Panc1 (cell line): Measurements from ENCODE around the gene PLBD1. TPM values are rescaled to one million over a fixed set of nuclear protein-coding genes. Genes with fewer than 3 reads are reported as not detected.

Experiments used
- ATAC-seq: fragments of 200-7000 bp; cut with Tn5 transposase; 2 replicates; pipeline ENCODE4 v1.9.1; 2020; ENCODE audit warnings: mild to moderate bottlenecking, moderate library complexity
- BruUV-seq: library from RNA; stranded (reverse); fragments of 400-500 nt; replicated peaks from 2 replicates; lab custom pipeline; 2021; lab: Mats Ljungman, UMichigan
- CTCF ChIA-PET: fragments of 300-600 bp; sonication (Branson Sonifier 250); formaldehyde crosslinking; loops from one replicate; lab custom pipeline; 2022; ENCODE audit warnings: antibody characterized with exemption; lab: Charles Lee
- POLR2A ChIA-PET: fragments of 300-600 bp; sonication (Branson Sonifier 250); formaldehyde crosslinking; loops from one replicate; lab custom pipeline; 2022; ENCODE audit warnings: antibody characterized with exemption; lab: Charles Lee
- DNase-seq: peaks from one replicate; pipeline ENCODE4 v3.0.0-alpha.2; 2010; ENCODE audit warnings: low read depth, low spot score
- H3K27ac ChIP-seq: 2 replicates; pipeline ENCODE4 v1.5.1; 2011; ENCODE audit warnings: mild to moderate bottlenecking, low read length, inconsistent platforms
- H3K27me3 ChIP-seq: fragments of 200-500 bp; sonication (Bioruptor generic); 2 replicates; pipeline ENCODE4 v1.6.0; 2014; ENCODE audit warnings: low read length, inconsistent platforms; ENCODE audit not compliant: control insufficient read depth, insufficient read depth
- H3K36me3 ChIP-seq: fragments of 200-500 bp; sonication (Bioruptor generic); 2 replicates; pipeline ENCODE4 v1.5.1; 2014; ENCODE audit warnings: inconsistent platforms, mild to moderate bottlenecking, low read length, moderate library complexity; ENCODE audit not compliant: control insufficient read depth, insufficient read depth
- H3K4me1 ChIP-seq: 2 replicates; pipeline ENCODE4 v1.5.1; 2011; ENCODE audit warnings: inconsistent platforms, mild to moderate bottlenecking, low read length, moderate library complexity; ENCODE audit not compliant: control insufficient read depth, insufficient read depth
- H3K4me3 ChIP-seq, 2 experiments: 2 replicates each; pipeline ENCODE4 v1.5.1; 2011 to 2012; ENCODE audit warnings: low read depth in 2 of 2, low read length in 2 of 2, mild to moderate bottlenecking in 2 of 2, inconsistent platforms in 1 of 2, moderate library complexity in 1 of 2
- H3K9me3 ChIP-seq: fragments of 200-500 bp; sonication (Bioruptor generic); 2 replicates; pipeline ENCODE4 v1.5.1; 2014; ENCODE audit warnings: low read depth, mild to moderate bottlenecking, inconsistent platforms, low read length, moderate library complexity; ENCODE audit not compliant: control insufficient read depth, insufficient read depth
- POLR2AphosphoS5 ChIP-seq: IDR thresholded peaks from 2 replicates; pipeline ENCODE4 v1.6.1; 2012; ENCODE audit warnings: mild to moderate bottlenecking, low read depth, low read length, moderate library complexity
- SIN3A ChIP-seq: IDR thresholded peaks from 2 replicates; pipeline ENCODE4 v1.6.1; 2012; ENCODE audit warnings: low read depth, mild to moderate bottlenecking, low read length, moderate library complexity, borderline replicate concordance; ENCODE audit not compliant: insufficient read depth
- TCF7L2 ChIP-seq: IDR thresholded peaks from 2 replicates; pipeline ENCODE4 v1.6.1; 2011; ENCODE audit warnings: mild to moderate bottlenecking, low read depth, low read length, inconsistent platforms
- in situ Hi-C: cut with HindIII; loops from 2 replicates; pipeline ENCODE4 v1.10.0; 2016; ENCODE audit warnings: low sequenced_read_pairs, low pct_unique_long_range_greater_than_20kb
- intact Hi-C: fragments of 100-400 bp; cut with micrococcal nuclease; formaldehyde crosslinking; loops from one replicate; pipeline ENCODE4 v1.10.0; 2022; ENCODE audit not compliant: unreplicated experiment
- total RNA-seq: library from RNA; stranded (reverse); gene quantifications from one replicate; pipeline ENCODE4 v1.2.1, GENCODE V29; 2021; ENCODE audit not compliant: unreplicated experiment
- TF ChIP-seq, protein P1 (sequence below), 2 experiments: IDR thresholded peaks; 2 replicates each; pipeline ENCODE4 v1.6.1; 2011 to 2012; ENCODE audit warnings: low read depth in 2 of 2, control low read depth in 1 of 2, low read length in 1 of 2, mild to moderate bottlenecking in 1 of 2, moderate library complexity in 1 of 2; ENCODE audit not compliant: insufficient read depth in 1 of 2
- TF ChIP-seq, protein P2 (sequence below): fragments of 450-650 bp; IDR thresholded peaks from 2 replicates; pipeline ENCODE4 v1.5.1; 2017; ENCODE audit warnings: mild to moderate bottlenecking

The PLBD1 gene
- total RNA-seq, 1 experiment from 2014 or later: 37.8 TPM

DNA sequence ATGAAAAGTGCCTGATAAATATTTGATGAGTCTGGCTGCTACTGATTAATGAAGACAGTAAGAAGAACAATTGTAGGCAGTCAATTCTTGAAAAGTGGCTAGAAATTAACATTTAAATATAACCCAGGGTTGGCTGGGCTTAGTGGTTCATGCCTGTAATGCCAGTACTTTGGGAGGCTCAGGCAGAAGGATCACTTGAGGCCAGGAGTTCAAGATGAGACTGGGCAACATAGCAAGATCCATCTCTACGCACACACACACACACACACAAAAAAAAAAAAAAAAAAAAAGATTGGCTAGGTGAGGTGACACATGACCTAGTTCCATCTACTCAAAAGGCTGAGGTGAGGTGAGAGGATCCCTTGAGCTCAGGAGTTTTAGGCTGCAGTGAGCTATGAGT, 7.9 kb upstream of the PLBD1 start:
- no TSS peak for BruUV-seq
- Histone ChIP-seq H3K27ac (no peak overlapping the region), H3K4me3 (no peak overlapping the region), H3K36me3 (no peaks in the 10 kb centered on the region), H3K27me3 (no peaks in the 10 kb centered on the region), H3K9me3 (no peaks in the 10 kb centered on the region), H3K4me1 (no peaks in the 10 kb centered on the region)
- TF ChIP-seq SIN3A (no peak), POLR2AphosphoS5 (no peak), TCF7L2 (no peak)
- TF ChIP-seq, protein P1, sequence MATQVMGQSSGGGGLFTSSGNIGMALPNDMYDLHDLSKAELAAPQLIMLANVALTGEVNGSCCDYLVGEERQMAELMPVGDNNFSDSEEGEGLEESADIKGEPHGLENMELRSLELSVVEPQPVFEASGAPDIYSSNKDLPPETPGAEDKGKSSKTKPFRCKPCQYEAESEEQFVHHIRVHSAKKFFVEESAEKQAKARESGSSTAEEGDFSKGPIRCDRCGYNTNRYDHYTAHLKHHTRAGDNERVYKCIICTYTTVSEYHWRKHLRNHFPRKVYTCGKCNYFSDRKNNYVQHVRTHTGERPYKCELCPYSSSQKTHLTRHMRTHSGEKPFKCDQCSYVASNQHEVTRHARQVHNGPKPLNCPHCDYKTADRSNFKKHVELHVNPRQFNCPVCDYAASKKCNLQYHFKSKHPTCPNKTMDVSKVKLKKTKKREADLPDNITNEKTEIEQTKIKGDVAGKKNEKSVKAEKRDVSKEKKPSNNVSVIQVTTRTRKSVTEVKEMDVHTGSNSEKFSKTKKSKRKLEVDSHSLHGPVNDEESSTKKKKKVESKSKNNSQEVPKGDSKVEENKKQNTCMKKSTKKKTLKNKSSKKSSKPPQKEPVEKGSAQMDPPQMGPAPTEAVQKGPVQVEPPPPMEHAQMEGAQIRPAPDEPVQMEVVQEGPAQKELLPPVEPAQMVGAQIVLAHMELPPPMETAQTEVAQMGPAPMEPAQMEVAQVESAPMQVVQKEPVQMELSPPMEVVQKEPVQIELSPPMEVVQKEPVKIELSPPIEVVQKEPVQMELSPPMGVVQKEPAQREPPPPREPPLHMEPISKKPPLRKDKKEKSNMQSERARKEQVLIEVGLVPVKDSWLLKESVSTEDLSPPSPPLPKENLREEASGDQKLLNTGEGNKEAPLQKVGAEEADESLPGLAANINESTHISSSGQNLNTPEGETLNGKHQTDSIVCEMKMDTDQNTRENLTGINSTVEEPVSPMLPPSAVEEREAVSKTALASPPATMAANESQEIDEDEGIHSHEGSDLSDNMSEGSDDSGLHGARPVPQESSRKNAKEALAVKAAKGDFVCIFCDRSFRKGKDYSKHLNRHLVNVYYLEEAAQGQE (IDR thresholded peaks at IDR 0.05; ENCODE audit: insufficient read depth in 1 of 2, low read depth in 2 of 2, low read length in 1 of 2): no peak
- TF ChIP-seq, protein P2, sequence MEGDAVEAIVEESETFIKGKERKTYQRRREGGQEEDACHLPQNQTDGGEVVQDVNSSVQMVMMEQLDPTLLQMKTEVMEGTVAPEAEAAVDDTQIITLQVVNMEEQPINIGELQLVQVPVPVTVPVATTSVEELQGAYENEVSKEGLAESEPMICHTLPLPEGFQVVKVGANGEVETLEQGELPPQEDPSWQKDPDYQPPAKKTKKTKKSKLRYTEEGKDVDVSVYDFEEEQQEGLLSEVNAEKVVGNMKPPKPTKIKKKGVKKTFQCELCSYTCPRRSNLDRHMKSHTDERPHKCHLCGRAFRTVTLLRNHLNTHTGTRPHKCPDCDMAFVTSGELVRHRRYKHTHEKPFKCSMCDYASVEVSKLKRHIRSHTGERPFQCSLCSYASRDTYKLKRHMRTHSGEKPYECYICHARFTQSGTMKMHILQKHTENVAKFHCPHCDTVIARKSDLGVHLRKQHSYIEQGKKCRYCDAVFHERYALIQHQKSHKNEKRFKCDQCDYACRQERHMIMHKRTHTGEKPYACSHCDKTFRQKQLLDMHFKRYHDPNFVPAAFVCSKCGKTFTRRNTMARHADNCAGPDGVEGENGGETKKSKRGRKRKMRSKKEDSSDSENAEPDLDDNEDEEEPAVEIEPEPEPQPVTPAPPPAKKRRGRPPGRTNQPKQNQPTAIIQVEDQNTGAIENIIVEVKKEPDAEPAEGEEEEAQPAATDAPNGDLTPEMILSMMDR: no peak
- DNase-seq: no peak
- ATAC-seq: no peak
- POLR2A ChIA-PET: no interaction called here
- in situ Hi-C loops (no loop called here), intact Hi-C loops (no loop called here)
- CTCF ChIA-PET: no interaction called here

DNA sequence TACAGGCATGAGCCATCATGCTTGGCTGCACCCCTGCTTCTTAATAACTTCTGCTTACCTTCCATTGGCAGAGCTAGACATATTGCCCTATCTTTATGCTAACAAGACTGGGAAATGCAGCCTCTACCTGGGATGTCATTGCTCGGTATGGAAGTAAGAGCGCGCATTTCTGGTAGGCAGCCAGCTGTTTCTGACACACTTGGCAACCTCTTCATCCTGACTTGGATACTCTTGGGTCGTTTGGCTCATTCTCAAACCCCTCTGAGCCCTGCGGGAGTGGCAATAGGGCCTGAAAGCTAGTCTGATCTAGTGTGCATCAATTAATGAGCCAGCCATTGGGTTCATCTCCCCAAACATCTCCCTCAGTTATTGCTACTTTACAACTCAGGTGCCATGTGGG, 5.4 kb upstream of the PLBD1 start:
- intact Hi-C loops: no loop called here
- CTCF ChIA-PET: no interaction called here
- no TSS peak for BruUV-seq
- Histone ChIP-seq H3K36me3 (no peaks in the 10 kb centered on the region), H3K9me3 (no peaks in the 10 kb centered on the region), H3K4me1 (no peaks in the 10 kb centered on the region; the same call in 1 of the 2 replicates), H3K27ac (no peak overlapping the region), H3K4me3 (no peak overlapping the region), H3K27me3 (no peaks in the 10 kb centered on the region)
- DNase-seq (no peak), ATAC-seq (no peak)
- POLR2A ChIA-PET: interaction anchor here (0.6 kb wide), 1 partner anchor 99 kb away, joined by 6 read pairs; no protein-coding TSS in a partner anchor
- in situ Hi-C loops: no loop called here
- TF ChIP-seq SIN3A (no peak), TCF7L2 (no peak), POLR2AphosphoS5 (no peak)
- TF ChIP-seq, protein P1 (IDR thresholded peaks at IDR 0.05; ENCODE audit: insufficient read depth in 1 of 2, low read depth in 2 of 2, low read length in 1 of 2): no peak
- TF ChIP-seq, protein P2: no peak
